Activated CD8-positive, alpha-beta memory T cell treated with anti-CD3 and anti-CD28 coated beads for 24 hours (primary cell): ENCODE results near the gene TMEM30A.

Experiments used
- DNase-seq: peaks from one replicate; pipeline ENCODE4 v3.0.0-alpha.2; 2020

TMEM30A gene

GRCh38 chr6:75211920-75212590 lies 72.5 kb downstream of the TMEM30A start:
- no peak for DNase-seq

DNA sequence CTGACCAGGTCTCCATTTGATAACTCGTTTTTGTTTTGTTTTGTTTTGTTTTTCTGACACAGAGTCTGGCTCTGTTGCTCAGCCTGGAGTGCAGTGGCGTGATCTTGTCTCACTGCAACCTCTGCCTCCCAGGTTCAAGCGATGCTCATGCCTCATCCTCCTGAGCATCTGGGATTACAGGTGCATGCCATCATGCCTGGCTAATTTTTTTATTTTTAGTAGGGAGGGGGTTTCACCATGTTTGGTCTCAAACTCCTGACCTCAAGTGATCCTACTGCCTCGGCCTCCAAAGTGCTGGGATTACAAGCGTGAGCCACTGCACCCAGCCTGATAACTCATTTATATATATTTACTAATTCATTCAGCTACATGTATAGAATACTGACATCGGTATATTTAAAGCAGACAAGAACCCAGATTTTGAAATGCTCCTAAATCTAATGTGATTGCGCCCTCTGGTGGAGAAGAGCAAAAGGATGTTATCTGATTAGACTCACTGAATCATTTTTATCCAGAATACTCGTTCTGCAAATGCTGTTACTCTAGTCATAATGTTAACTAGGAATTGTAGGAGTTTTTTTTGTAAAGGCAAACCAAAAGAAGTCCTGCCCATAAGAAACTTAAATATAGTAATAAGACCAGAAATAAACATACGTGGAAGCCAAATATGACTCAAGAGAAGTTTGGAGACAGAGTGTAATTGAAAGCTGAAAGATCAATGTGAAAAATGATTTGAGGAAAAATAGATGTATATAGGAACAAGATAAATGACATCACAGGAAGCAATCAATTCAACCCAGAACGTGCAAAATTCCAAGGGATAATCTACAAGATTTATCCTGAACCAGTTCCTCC lies 73.5 kb downstream of the TMEM30A start:
- no peak for DNase-seq

- DNase-seq: no peak
Observed at GRCh38 chr6:75209184-75209723, 75.3 kb downstream of the TMEM30A start.

- peak; percentile 94 for DNase-seq
Observed at GRCh38 chr6:75208298-75209183, 76.1 kb downstream of the TMEM30A start.

DNA sequence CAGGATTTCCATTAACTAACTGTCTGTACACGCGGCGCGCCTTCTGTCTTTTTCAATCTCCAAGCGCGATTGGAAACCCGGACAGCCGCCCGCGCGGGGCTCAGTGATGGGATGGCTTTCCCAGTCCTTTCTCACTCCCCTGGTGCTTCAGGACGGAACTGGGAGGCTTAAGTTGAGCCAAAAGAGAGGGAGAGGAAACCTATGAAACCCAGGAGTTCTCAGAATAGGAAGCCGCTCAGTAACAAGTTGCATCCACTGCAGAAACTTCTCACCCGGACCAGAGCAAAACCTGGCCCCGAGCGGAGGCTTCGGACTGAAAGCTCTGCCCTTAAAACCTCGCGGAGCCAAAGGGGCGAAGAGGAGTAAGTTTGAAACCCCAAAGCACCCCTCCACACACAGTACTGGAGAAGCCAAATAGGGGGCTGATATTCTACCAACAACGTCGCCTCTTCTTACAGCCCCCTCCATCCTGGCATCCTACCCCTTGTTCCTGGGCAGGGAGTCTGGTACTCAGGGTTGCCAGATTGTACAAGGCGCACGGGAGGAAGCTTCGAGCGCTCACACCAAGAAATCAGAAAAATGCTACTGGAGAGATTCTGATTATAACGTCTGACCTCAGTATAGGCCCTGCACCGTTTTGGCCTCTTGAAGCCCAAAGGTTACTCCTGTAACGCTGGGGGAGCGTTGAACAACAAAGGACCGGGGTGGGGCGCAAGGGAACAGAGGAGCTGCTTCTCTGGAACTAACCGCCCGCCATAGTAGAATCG lies 77.8 kb downstream of the TMEM30A start:
- DNase-seq: peak; percentile 60

GRCh38 chr6:75205776-75206575 lies 78.6 kb downstream of the TMEM30A start, which contains the start of gene COL12A1:
Gene COL12A1 (minus strand): TSS chr6:75206053. CDS start chr6:75202792, 3,261 bp downstream.
- DNase-seq: peak; percentile 70

DNA sequence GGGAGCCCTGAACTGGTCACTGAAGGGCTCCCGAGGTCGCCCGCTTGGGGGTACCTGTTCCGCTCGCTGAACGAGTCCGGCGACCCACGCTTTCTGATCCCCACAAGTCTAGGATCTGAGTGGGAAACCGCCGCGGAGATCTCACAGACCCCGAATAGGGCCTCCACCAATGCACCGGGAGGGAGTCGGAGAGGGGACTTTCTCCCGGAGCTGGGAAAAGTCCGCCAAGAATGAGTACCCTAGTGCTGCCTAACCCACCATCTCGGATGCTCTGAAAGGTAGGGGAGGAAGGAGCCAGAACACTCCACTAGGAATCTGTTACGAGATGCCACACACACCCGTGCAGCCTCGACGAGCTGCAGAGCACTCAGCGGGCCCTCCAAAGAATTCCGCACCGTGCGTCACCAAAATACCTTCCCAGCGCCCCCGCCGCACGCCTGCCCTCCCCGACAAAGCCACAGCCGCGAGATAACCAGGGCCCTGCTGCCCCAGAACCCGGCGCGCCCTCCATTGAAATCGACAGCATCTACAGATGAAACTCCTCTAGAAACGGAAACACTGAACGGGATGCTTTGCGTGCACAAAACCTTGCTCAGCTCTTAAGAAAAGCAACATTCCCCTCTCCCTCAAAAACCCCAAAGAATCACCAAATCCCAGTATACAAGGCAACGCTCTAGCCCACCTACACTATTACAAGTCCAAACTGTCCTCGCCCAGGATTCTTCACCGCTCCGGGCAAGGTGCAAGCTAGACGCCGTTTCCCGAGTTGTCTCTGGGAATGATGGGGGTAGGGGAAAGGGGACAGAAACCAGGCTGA lies 79.4 kb downstream of the TMEM30A start:
- peak; percentile 62 for DNase-seq

DNA sequence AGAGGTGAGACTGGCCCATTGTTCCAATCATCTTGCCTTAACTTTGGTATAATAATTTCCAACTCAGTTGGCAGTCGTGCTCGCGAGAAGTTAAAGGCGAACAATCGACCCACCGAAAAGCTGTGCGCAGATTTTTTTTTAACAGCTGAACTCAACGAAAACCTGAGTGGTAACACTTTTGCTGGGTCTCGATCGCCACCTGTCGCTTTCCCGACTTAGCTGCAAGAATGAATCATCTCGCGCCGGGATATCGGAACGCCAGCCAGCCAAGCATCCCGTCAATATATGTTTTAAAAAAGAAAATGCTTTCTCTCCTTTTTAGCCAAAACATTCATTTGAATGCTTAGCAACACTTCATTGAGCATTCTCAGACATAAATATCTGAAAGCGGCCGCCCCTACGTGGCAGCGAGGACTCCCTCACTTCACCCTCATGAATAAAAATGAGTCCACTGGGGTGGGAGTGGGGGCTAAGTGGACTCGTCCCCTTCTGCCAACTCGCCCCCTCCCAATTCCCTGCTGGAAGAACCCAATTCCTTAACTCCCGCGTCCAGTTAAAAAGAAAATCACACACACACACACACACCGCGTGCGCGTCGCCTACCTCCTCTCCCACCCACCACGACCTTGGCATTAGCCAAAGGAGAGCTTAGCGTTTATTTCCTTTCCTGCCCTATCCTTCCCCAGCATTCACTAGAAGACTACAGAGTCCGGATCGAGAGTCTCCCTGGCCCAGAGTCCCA lies 80.2 kb downstream of the TMEM30A start:
- peak; percentile 68 for DNase-seq

DNA sequence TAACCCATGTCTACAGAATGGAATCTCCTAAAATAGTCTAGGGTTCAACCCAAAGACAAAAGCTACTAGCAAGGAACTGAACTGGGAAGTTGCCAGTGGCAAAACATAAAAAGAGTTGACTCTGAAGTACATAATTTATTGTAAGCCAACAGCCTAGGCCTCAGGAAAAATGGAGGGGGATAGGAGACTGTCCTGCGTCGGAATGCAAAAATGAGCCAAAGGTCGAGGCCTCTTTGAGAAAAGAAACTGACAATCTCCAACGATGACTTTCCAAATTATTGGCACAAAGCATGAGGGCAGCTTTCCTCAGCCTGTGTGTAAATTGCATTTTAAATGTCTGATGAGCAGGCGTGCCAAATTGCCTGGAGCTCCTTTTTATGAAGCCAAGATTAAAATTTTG lies 80.9 kb downstream of the TMEM30A start:
- DNase-seq: no peak
